ENCODE data around the gene TYW1.
"Not testable (repeated sequence)": the region's sequence is repeated elsewhere in the genome, so short reads cannot be mapped to it uniquely, and the experiment has no call there.

Gene TYW1

DNA sequence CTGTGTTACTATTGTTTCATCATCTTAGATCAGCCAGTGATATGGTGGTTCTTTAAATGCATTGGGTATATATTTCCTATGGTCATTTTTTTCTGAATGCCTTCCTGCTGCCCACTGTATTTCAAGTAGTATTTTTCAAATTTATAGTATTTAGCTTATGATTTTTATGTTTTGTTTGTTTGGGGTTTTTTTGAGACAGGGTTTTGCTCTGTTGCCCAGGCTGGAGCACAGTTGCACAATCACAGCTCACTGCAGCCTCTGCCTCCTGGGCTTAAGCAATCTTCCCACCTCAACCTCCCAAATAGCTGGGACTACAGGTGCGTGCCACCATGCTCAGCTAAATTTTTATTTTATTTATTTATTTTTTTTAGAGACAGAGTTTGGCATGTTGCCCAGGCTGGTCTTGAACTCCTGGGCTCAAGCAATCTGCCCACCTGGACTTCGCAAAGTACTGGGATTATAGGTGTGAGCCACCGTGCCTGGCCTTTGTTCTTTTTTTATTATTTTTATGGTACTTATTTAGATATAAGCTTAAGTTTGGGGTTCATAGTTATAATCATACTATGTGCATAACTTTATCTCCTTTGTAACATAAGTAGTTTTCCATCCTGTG, 149.1 kb downstream of the TYW1 start:
- POLR2A ChIA-PET; DNase-seq (ENCODE audit: extremely low spot score); CTCF ChIA-PET: not testable (repeated sequence)

DNA sequence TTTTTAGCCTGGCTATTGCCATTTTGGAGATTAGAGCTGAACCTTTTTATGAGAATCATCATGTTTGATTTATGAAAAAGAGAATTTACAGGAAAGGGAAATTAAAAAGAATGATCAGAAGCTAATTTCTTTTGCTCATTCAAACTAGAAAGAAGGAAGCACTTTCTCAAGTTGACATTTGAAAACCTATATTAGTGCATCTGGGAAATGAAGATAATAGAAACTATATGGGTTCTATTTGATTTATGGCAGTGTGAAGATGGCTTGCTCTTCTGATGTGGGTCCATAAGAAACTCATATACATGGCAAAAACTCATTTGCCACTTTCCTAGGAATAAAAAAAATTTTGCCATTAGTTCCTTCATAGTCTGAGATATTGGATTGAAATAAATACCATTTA, 152.5 kb downstream of the TYW1 start:
- POLR2A ChIA-PET; DNase-seq (ENCODE audit: extremely low spot score); CTCF ChIA-PET: not testable (repeated sequence)

DNA sequence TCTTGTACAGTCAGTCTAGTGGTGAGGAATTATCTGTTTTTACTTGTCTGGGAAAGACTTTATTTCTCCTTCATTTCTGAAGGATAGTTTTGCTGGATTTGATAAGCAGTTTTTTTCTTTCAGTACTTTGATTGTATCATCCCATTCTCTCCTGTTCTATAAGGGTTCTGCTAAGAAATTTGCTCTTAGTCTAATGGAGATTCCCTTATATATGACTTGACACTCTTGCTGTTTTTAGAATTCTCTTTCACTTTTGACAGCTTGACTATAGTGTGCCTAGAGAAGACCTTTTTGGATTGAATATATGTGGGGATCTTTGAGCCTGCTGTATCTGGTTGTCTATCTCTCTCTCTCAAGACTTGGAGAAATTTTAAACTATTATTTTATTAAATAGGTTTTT, 157.7 kb downstream of the TYW1 start:
- POLR2A ChIA-PET; DNase-seq (ENCODE audit: extremely low spot score); CTCF ChIA-PET: not testable (repeated sequence)

DNA sequence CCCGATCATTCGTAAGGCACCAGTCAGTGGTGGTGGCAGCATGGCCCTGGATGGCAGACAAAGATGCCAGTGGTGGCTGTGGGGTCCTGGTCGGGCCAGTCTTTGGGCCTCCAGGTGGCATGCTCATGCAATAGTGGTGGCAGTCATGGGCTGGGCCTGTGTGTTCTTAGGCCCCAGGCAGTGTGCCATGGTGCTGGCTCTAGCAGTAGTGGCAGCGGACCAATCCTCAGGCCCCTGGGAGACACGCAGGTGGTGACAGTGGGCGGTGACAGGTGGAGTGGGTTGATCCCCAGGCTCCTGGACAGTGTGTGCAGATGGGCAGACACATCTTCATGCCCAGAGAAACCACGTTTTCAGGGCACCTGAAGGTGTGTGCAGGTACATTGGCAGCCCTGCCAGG, 159.4 kb downstream of the TYW1 start:
- DNase-seq (ENCODE audit: extremely low spot score); POLR2A ChIA-PET; CTCF ChIA-PET: not testable (repeated sequence)

DNA sequence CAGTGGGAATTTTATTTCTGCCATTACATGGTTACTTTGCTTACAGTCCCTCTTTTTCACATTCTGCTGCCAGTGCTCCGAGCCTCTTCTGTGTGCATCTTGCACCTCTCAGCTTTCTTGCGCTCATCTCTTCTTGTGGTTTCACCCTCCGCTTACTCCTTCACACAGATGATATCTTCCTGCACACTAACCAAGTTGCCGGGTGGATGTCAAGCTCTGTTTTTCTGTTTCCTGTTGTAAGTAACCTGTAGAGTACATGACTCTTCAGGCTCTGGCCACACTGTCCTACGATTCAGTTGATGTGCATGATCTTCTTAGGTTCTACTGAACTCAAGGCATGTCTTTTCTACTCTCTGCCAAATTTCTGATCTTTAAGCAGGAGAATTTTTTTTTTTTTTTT, 166.7 kb downstream of the TYW1 start:
- DNase-seq (ENCODE audit: extremely low spot score); POLR2A ChIA-PET; CTCF ChIA-PET: not testable (repeated sequence)

DNA sequence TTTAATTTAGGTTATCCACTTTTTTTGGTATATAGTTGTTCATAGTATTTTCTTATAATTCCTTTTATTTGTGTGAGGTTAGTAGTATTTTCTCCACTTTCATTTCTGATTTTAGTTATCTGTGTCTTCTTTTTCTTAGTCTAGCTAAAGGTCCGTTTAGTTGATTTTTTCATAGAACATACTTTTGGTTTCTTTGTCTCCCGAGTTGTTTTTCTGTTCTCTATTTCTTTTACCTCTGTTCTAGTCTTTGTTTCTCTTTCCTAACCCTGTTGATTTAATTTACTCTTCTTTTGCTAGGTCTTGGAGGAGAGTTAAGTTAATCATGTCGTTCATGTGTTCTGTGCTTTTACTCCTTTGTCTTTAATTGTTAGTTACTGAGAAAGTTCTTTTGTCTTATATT, 174.5 kb downstream of the TYW1 start:
- DNase-seq (ENCODE audit: extremely low spot score); CTCF ChIA-PET; POLR2A ChIA-PET: not testable (repeated sequence)

DNA sequence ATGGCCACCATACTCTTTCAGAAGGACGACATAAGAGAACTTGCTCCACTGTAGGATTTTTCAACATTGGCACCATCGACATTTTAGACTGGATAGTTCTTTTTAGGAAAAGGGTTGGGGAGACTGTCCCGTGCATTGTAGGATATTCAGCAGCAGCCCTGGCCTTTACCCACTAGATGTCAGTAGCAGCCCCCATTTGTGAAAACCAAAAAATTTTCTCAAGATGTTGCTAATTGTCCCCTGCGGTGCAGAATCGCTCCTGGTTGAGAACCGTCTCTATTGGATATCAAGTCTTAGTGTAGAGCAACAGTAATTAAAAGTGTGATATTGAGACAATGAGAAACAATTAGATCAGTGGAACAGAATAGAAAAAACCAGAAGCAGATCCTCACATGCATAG, 180.1 kb downstream of the TYW1 start:
- CTCF ChIA-PET: interaction anchor here (0.6 kb wide), 1 partner anchor 646 kb away, joined by 3 read pairs; no protein-coding TSS in a partner anchor
- DNase-seq (ENCODE audit: extremely low spot score); POLR2A ChIA-PET: not testable (repeated sequence)

DNA sequence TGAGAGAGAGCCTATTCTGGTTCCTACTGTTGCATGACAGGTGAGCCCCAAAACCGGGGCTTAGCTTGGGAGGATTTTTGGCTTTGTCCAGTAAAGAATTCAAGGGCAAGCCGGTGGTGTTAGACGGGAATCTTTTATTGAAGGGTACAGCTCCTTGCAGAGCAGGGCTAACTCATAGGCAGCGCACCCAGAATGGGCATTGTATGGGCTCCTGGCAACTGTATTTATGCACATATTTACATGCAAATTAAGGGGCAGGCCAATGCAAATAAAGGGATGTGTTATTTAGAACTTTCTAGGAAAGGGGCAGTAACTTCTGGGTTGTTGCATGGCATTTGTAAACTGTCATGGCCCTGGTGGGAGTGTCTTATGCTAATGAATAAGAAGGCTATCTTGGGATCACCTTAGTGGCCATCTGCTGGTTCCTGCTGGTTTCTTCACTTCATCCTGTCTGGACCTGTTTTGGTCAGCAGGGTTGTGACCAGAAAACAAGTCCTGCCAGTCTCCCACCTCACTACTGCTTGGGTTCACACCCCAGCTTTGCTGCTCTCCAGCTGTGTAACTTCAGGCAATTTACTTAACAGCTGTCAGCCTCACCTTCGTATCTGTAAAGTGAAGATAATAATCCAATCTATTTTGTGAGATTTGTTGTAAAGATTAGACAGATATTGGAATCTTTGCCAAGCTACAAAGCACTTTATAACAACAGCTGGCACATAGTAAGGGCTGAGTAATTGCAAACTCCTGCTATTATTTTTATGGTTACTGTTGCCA, 182.5 kb downstream of the TYW1 start:
- DNase-seq (ENCODE audit: extremely low spot score); CTCF ChIA-PET; POLR2A ChIA-PET: not testable (repeated sequence)

DNA sequence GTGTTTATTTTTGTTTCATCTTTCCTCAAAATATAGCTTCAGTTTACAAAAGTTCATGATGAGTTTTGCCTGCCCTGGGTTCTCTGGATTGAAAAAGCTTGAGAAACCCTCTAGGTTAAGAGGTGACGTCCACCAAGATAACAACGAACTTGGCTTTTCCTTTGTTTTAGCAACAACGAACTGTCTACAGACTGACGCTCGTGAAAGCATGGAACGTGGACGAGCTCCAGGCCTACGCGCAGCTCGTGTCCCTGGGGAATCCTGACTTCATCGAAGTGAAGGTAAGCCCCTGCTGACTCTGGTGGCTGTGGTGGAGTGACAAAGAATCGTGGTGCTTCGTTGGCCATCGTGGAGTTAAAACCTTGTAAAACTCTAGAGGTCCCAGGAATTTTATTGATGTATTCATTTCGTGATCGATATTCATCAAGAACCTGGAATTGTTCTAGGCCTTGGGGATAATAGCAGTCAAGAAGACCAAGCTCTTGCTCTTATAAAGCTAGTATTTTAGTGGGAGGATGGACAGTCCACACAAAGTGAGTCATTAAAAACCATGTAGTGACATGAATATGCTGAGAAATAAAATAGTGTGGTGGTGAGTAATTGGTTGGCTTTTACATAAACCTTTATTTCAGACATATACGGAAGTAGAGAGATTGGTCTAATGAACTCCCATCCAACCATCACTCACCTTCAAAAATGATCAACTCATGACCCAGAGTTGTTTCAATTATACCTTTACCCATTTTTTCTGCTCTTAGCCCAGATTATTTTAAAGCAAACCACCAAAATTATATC, 186.5 kb downstream of the TYW1 start:
- CTCF ChIA-PET; POLR2A ChIA-PET; DNase-seq (ENCODE audit: extremely low spot score): not testable (repeated sequence)

DNA sequence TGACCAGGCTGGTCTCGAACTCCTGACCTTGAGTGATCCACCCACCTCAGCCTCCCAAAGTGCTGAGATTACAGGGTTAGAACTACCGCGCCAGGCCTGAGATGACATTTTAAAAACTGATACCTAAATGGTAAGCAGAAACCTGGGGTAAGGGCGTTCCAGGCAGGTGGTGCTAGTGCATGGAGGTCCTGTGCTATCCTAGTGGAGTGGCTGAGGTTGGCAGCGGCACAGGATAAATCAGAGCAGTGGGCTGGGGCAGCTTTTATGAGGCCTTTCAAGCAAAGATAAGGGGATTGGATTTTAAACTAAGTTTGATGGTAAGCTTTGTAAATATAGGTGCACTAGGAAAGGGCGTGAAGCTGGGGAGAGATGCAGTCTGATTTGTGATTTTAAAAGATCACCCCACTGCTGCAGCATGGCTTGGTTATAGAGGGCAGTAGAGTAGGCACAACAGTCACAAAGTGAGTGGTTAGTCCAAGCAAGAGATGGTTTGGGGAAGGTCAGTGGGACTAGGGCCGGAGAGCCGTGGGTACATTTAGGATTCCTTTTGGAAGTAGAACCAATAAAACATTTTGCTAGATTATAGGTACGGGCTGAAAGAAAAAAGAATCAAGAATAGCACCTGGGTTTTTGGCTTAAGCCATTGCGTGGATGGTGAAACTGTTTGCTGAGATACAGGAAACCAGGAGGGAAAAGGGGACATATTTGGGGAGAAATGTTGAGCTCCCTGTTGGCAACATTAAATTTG, 188.5 kb downstream of the TYW1 start:
- CTCF ChIA-PET; POLR2A ChIA-PET; DNase-seq (ENCODE audit: extremely low spot score): not testable (repeated sequence)

DNA sequence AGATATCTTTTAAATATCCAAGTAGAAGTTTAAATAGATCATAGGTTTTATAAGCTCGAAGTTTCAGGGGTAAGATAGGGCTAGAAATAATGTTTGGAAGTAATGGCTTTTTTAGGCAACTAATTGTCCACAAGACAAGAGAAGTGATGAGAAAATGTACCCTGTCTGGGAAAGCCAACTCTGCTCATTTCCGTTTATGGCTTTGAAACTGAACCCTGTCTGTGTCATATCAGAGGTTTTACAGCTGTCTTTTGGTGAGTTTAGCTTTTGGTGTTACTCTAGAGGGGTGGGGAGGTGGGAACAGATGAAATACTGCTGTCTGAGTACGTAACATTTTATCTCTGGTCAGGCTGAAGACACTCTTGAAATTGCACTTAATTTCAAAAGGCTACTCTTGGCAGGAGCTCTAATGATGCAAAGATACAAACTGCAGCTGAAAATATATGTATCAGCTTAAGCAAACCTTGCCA, 189.1 kb downstream of the TYW1 start:
- CTCF ChIA-PET; DNase-seq (ENCODE audit: extremely low spot score); POLR2A ChIA-PET: not testable (repeated sequence)

DNA sequence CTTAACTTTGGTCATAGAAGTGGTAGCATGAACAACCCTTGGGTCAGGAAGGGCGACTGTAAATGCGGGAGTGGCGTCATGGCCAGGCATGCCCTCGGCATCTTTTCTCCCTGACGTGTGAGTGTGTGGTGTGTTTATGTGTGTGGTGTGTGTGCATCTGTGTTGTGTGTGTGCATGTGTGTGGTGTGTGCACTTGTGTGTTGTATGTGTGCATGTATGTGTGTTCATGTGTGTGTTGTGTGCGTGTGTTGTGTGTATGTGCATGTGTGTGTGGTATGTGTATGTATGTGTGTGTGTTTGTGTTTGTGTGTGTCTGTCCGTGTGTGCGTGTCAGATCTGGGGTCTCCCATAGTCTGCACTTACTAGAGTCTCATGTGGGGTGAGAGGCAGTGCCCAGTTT, 192.5 kb downstream of the TYW1 start:
- POLR2A ChIA-PET; DNase-seq (ENCODE audit: extremely low spot score); CTCF ChIA-PET: not testable (repeated sequence)

DNA sequence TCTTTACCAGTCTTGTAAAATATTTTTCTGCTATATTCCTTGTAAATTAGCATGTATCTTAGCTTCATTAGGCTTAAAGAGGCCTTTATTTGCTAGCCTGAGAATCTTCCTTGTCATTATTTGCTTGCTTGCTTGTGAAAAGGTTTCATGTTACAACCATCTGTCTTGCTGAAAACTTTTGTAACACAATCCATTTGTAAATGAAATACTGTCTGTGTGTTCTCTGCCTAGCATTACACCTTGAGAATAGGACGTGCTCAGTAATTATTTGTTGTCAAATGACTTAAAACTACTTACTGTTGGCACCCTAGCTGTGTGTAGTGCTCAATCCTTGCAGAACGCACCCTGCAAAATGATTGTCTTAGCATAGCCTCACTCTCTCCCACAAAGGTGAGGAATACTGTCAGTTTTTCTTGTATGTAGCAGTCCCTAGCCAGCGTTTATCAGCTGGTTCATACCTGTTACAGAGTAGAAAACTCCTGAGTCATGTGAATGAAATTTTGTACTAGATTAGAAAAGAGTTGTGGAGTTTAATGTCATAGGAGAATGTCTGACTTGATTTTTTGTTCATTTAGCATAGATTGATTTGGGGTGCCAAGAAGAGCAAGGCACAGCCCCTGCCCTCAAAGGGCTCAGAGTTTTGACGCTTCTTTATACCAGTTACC, 193.3 kb downstream of the TYW1 start:
- POLR2A ChIA-PET; DNase-seq (ENCODE audit: extremely low spot score): not testable (repeated sequence)

DNA sequence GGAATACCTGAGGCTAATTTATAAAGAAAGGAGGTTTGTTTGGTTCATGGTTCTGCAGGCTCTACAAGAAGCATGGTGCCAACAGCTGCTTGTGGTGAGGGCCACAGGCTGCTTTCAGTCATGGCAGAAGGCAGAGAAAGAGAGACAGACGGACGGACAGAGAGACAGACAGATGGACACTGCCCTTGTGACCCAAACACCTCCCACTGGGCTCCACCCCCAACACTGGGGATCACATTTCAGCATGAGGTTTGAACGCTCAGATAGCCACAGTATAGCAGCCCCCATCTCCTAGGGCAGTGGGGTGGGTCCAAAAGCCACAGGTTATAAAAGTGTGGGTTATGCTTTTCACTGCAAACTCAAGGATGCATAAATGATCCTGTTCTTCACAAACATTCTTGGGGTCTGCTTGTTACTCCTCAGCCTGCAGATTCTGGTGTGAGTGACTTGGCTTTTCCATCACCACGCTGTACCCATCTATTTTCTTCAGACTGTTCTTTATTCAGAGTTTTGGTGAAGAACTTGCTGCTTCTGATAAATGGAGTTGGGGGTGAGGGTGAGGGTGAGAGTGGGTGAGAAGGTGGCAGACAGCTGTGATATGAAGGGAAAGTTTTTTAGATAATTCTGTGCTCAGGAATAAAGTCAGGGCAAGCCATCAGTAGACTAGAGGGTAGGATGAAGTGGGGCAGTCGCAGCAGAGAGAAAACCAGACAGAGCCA, 194.5 kb downstream of the TYW1 start:
- DNase-seq (ENCODE audit: extremely low spot score); CTCF ChIA-PET; POLR2A ChIA-PET: not testable (repeated sequence)

More for the DNA sequence above, 193.3 kb downstream of the TYW1 start:
- CTCF ChIA-PET: not testable (repeated sequence)

DNA sequence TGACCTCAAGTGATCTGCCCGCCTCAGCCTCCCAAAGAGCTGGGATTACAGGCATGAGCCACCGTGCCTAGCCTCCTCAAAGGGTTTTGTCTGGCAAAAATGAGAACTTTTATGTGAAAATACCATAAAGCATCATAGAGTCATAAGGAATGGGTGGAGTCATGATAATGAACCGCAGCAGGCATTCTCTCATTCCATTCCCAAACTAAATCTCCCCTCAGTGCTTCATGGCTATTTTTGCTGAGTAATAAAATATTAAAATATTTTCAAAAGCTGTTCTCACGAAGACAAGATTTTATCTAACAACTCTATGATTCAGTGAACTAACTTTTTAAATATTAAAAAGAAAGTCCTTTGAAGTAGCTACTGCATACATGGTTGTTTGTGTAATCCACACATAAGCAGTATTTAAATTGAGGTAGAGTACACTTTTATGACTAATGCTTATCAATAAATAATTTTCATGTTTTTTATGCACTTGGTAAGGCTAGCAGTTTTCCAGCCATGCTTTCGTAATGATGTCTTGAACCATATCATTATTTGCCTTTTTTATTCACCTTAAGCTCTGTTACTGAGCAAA, 195.6 kb downstream of the TYW1 start:
- POLR2A ChIA-PET; CTCF ChIA-PET; DNase-seq (ENCODE audit: extremely low spot score): not testable (repeated sequence)

DNA sequence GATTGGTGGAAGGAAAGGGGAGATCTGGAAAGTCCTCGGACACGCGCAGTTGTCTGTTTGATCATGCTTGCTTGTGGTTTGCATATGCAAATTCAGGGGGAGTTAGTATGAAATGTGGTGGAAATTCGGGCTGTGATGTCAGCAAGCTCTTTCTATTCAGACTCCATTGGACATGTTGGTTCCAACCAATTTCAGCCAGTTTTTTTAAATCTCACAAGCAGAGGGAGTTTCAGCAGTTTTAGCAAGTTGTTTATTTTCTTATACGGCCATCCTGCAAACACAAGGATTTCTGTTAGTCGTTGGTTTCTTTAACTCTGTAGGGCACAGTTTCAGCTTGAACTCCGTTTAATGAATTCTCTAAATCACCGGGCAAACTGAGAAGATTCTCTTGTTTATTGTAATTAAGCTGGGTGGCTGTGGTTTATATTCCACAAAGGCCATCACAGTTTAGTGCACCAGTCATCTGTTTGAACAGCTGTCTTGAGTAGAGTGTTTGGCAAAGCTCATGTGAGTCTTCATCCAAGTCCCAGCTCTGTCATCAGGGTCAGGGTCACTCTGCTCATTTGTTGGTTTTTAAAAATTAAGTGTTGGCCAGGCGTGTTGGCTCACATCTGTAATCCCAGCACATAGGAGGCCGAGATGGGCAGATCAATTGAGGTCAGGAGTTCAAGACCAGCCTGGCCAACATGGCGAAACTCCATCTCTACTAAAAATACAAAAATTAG, 196.4 kb downstream of the TYW1 start:
- POLR2A ChIA-PET; DNase-seq (ENCODE audit: extremely low spot score); CTCF ChIA-PET: not testable (repeated sequence)

DNA sequence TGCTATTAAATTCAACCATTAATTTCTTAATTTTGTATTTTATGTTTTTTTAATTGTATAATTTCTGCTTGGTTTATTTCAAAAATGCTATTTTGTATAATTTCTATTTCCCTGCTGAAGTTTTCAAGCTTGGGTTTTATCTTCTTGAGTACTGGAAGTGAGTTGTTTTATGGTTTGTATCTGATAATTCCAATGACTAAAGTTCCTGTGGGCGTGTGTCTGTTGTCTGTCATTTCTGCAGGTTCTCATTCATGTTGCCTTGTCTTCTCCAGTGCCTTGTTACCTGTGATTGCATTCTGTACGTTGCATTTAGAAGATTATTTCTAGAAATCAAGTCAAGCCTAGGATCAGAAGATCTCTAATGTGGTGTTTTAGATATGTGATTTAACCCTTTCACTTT, 199.5 kb downstream of the TYW1 start:
- POLR2A ChIA-PET; CTCF ChIA-PET; DNase-seq (ENCODE audit: extremely low spot score): not testable (repeated sequence)
